ENCODE data around the gene LRRC72. TPM values are rescaled to one million over a fixed set of nuclear protein-coding genes. Genes with fewer than 3 reads are reported as not detected.

Gene LRRC72
- total and polyA plus RNA-seq, 4 donors = 0.17 TPM; not detected in 3

- no peak overlapping the region for H3K27ac ChIP-seq (ENCODE audit: low read depth, low read length)
- H3K36me3 ChIP-seq (ENCODE audit: control insufficient read depth, insufficient read depth, low read length) = no peaks in the 10 kb centered on the region
- H3K4me3 ChIP-seq (ENCODE audit: low read depth, low read length) = no peak overlapping the region
- no peaks in the 10 kb centered on the region for H3K9me3 ChIP-seq (ENCODE audit: control insufficient read depth, insufficient read depth, low read length)
- no peak for DNase-seq (ENCODE audit: low read depth in 4 of 6, low spot score in 6 of 6)
- no peaks in the 10 kb centered on the region for H3K27me3 ChIP-seq (ENCODE audit: control insufficient read depth, insufficient read depth, low read length)
- 83% methylated on average over 6 of the region's 7 CpGs for WGBS (ENCODE audit: insufficient coverage)
- H3K4me1 ChIP-seq (ENCODE audit: control insufficient read depth, insufficient read depth, low read length) = no peaks in the 10 kb centered on the region
These were observed 20.4 kb downstream of the LRRC72 start for GRCh38 chr7:16546921-16547505.

- 88% methylated on average over 2 of the region's 2 CpGs for WGBS (ENCODE audit: insufficient coverage)
- H3K27ac ChIP-seq (ENCODE audit: low read depth, low read length) = no peak overlapping the region
These were observed 21.8 kb downstream of the LRRC72 start for GRCh38 chr7:16548428-16548827.

GRCh38 chr7:16550671-16551070, 24.0 kb downstream of the LRRC72 start:
- no peaks in the 10 kb centered on the region for H3K4me1 ChIP-seq (ENCODE audit: control insufficient read depth, insufficient read depth, low read length)
- no peaks in the 10 kb centered on the region for H3K36me3 ChIP-seq (ENCODE audit: control insufficient read depth, insufficient read depth, low read length)
- H3K27me3 ChIP-seq (ENCODE audit: control insufficient read depth, insufficient read depth, low read length) = no peaks in the 10 kb centered on the region
- H3K9me3 ChIP-seq (ENCODE audit: control insufficient read depth, insufficient read depth, low read length) = no peaks in the 10 kb centered on the region
- H3K27ac ChIP-seq (ENCODE audit: low read depth, low read length) = no peak overlapping the region
- H3K4me3 ChIP-seq (ENCODE audit: low read depth, low read length) = no peak overlapping the region
- WGBS (ENCODE audit: insufficient coverage) = no CpG with 5 or more reads among the region's 1 CpG
- DNase-seq (ENCODE audit: low read depth in 4 of 6, low spot score in 6 of 6) = no peak

More at GRCh38 chr7:16548428-16548827, 21.8 kb downstream of the LRRC72 start:
- DNase-seq (ENCODE audit: low read depth in 4 of 6, low spot score in 6 of 6) = no peak
- Histone ChIP-seq H3K4me3 (ENCODE audit: low read depth, low read length) (no peak overlapping the region), H3K9me3 (ENCODE audit: control insufficient read depth, insufficient read depth, low read length) (no peaks in the 10 kb centered on the region), H3K4me1 (ENCODE audit: control insufficient read depth, insufficient read depth, low read length) (no peaks in the 10 kb centered on the region), H3K27me3 (ENCODE audit: control insufficient read depth, insufficient read depth, low read length) (no peaks in the 10 kb centered on the region), H3K36me3 (ENCODE audit: control insufficient read depth, insufficient read depth, low read length) (no peaks in the 10 kb centered on the region)

GRCh38 chr7:16554518-16555236, 28.1 kb downstream of the LRRC72 start:
- Histone ChIP-seq H3K4me1 (ENCODE audit: control insufficient read depth, insufficient read depth, low read length) (no peaks in the 10 kb centered on the region), H3K9me3 (ENCODE audit: control insufficient read depth, insufficient read depth, low read length) (no peaks in the 10 kb centered on the region), H3K27ac (ENCODE audit: low read depth, low read length) (no peak overlapping the region), H3K4me3 (ENCODE audit: low read depth, low read length) (no peak overlapping the region), H3K27me3 (ENCODE audit: control insufficient read depth, insufficient read depth, low read length) (no peaks in the 10 kb centered on the region), H3K36me3 (ENCODE audit: control insufficient read depth, insufficient read depth, low read length) (no peaks in the 10 kb centered on the region)
- DNase-seq (ENCODE audit: low read depth in 4 of 6, low spot score in 6 of 6) = no peak
- 83% methylated on average over 5 of the region's 10 CpGs for WGBS (ENCODE audit: insufficient coverage)

GRCh38 chr7:16556359-16556758, 29.7 kb downstream of the LRRC72 start:
- WGBS (ENCODE audit: insufficient coverage) = 94% methylated on average over 2 of the region's 2 CpGs
- Histone ChIP-seq H3K9me3 (ENCODE audit: control insufficient read depth, insufficient read depth, low read length) (no peaks in the 10 kb centered on the region), H3K4me1 (ENCODE audit: control insufficient read depth, insufficient read depth, low read length) (no peaks in the 10 kb centered on the region), H3K27ac (ENCODE audit: low read depth, low read length) (no peak overlapping the region), H3K4me3 (ENCODE audit: low read depth, low read length) (no peak overlapping the region), H3K27me3 (ENCODE audit: control insufficient read depth, insufficient read depth, low read length) (no peaks in the 10 kb centered on the region), H3K36me3 (ENCODE audit: control insufficient read depth, insufficient read depth, low read length) (no peaks in the 10 kb centered on the region)
- no peak for DNase-seq (ENCODE audit: low read depth in 4 of 6, low spot score in 6 of 6)

GRCh38 chr7:16558761-16559302, 32.2 kb downstream of the LRRC72 start:
- no peak for DNase-seq (ENCODE audit: low read depth in 4 of 6, low spot score in 6 of 6)
- Histone ChIP-seq H3K9me3 (ENCODE audit: control insufficient read depth, insufficient read depth, low read length) (no peaks in the 10 kb centered on the region), H3K4me3 (ENCODE audit: low read depth, low read length) (no peak overlapping the region), H3K4me1 (ENCODE audit: control insufficient read depth, insufficient read depth, low read length) (no peaks in the 10 kb centered on the region), H3K27me3 (ENCODE audit: control insufficient read depth, insufficient read depth, low read length) (no peaks in the 10 kb centered on the region), H3K27ac (ENCODE audit: low read depth, low read length) (no peak overlapping the region), H3K36me3 (ENCODE audit: control insufficient read depth, insufficient read depth, low read length) (no peaks in the 10 kb centered on the region)
- 100% methylated on average over 3 of the region's 4 CpGs for WGBS (ENCODE audit: insufficient coverage)

GRCh38 chr7:16559497-16560179, 33.0 kb downstream of the LRRC72 start:
- no CpG with 5 or more reads among the region's 3 CpGs for WGBS (ENCODE audit: insufficient coverage)
- Histone ChIP-seq H3K4me3 (ENCODE audit: low read depth, low read length) (no peak overlapping the region), H3K4me1 (ENCODE audit: control insufficient read depth, insufficient read depth, low read length) (no peaks in the 10 kb centered on the region), H3K27ac (ENCODE audit: low read depth, low read length) (no peak overlapping the region), H3K36me3 (ENCODE audit: control insufficient read depth, insufficient read depth, low read length) (no peaks in the 10 kb centered on the region), H3K9me3 (ENCODE audit: control insufficient read depth, insufficient read depth, low read length) (no peaks in the 10 kb centered on the region), H3K27me3 (ENCODE audit: control insufficient read depth, insufficient read depth, low read length) (no peaks in the 10 kb centered on the region)
- no peak for DNase-seq (ENCODE audit: low read depth in 4 of 6, low spot score in 6 of 6)

GRCh38 chr7:16561943-16562342, 35.3 kb downstream of the LRRC72 start:
- no peaks in the 10 kb centered on the region for H3K4me1 ChIP-seq (ENCODE audit: control insufficient read depth, insufficient read depth, low read length)
- 71% methylated on average over 3 of the region's 3 CpGs for WGBS (ENCODE audit: insufficient coverage)
- H3K9me3 ChIP-seq (ENCODE audit: control insufficient read depth, insufficient read depth, low read length) = no peaks in the 10 kb centered on the region
- H3K4me3 ChIP-seq (ENCODE audit: low read depth, low read length) = no peak overlapping the region
- no peaks in the 10 kb centered on the region for H3K36me3 ChIP-seq (ENCODE audit: control insufficient read depth, insufficient read depth, low read length)
- no peak for DNase-seq (ENCODE audit: low read depth in 4 of 6, low spot score in 6 of 6)
- H3K27me3 ChIP-seq (ENCODE audit: control insufficient read depth, insufficient read depth, low read length) = no peaks in the 10 kb centered on the region
- H3K27ac ChIP-seq (ENCODE audit: low read depth, low read length) = no peak overlapping the region

GRCh38 chr7:16562456-16563220, 36.0 kb downstream of the LRRC72 start:
- H3K27ac ChIP-seq (ENCODE audit: low read depth, low read length) = no peak overlapping the region
- no peak overlapping the region for H3K4me3 ChIP-seq (ENCODE audit: low read depth, low read length)
- DNase-seq (ENCODE audit: low read depth in 4 of 6, low spot score in 6 of 6) = no peak
- no peaks in the 10 kb centered on the region for H3K4me1 ChIP-seq (ENCODE audit: control insufficient read depth, insufficient read depth, low read length)
- no peaks in the 10 kb centered on the region for H3K36me3 ChIP-seq (ENCODE audit: control insufficient read depth, insufficient read depth, low read length)
- no peaks in the 10 kb centered on the region for H3K27me3 ChIP-seq (ENCODE audit: control insufficient read depth, insufficient read depth, low read length)
- no peaks in the 10 kb centered on the region for H3K9me3 ChIP-seq (ENCODE audit: control insufficient read depth, insufficient read depth, low read length)
- 91% methylated on average over 3 of the region's 9 CpGs for WGBS (ENCODE audit: insufficient coverage)

All from spinal cord (tissue), 10 donors.